ENCODE measurements around the gene KCNH3. TPM values are rescaled to one million over a fixed set of nuclear protein-coding genes. Genes with fewer than 3 reads are reported as not detected.

KCNH3 gene
- total RNA-seq, 2 donors from 2014 or later, result 1.3 to 1.6 TPM

DNA sequence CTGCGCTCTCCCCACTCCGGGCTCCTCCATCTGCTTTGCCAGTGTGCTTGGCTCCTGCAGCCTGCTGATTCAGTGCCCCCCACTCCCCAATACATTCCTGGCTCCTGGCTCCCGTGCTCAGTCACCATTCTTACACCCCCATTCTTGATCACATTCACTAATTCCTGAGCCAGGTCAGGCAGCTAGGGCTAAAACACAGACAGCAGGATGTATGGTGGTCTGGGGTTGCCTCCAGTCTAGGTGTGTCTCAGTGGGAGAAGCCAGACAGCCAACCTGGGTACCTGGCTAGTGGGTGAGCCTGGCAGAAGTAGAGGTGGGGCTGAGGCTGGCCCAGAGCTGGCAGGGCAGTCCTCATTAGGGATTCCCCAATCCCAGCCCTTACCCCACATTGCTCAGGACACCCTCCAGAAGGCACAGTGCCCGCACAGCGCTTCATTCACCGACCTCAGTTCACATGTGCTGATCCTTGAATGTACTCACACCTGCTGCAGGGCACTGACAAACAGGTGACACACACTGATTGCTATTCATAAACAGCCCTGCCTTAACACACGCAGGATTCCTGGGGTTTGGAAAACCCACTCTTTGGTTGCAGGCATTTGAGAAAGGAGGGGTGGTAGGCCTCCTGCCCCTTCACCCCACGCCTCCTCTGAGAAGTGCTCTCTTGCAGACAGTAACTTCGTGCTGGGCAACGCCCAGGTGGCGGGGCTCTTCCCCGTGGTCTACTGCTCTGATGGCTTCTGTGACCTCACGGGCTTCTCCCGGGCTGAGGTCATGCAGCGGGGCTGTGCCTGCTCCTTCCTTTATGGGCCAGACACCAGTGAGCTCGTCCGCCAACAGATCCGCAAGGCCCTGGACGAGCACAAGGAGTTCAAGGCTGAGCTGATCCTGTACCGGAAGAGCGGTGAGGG, 1.7 kb downstream of the KCNH3 start:
- H3K27me3 ChIP-seq, result no peaks in the 10 kb centered on the region
- no peak overlapping the region for H3K27ac ChIP-seq
- WGBS, 2 donors, result 75 to 81% methylated on average over 9 to 21 of the region's 21 CpGs
- intact Hi-C loops (cut with DNase I), result no loop called here
- TF ChIP-seq, protein P1, sequence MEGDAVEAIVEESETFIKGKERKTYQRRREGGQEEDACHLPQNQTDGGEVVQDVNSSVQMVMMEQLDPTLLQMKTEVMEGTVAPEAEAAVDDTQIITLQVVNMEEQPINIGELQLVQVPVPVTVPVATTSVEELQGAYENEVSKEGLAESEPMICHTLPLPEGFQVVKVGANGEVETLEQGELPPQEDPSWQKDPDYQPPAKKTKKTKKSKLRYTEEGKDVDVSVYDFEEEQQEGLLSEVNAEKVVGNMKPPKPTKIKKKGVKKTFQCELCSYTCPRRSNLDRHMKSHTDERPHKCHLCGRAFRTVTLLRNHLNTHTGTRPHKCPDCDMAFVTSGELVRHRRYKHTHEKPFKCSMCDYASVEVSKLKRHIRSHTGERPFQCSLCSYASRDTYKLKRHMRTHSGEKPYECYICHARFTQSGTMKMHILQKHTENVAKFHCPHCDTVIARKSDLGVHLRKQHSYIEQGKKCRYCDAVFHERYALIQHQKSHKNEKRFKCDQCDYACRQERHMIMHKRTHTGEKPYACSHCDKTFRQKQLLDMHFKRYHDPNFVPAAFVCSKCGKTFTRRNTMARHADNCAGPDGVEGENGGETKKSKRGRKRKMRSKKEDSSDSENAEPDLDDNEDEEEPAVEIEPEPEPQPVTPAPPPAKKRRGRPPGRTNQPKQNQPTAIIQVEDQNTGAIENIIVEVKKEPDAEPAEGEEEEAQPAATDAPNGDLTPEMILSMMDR (IDR thresholded peaks at IDR 0.05), result no peak
- no peak for TF ChIP-seq POLR2A (IDR thresholded peaks at IDR 0.05)
- H3K4me3 ChIP-seq, result no peak overlapping the region
- peaks cover 12% of the 10 kb centered on the region for H3K4me1 ChIP-seq
- H3K36me3 ChIP-seq (replicated peaks in 1 of 2; ENCODE audit: insufficient read depth in 1 of 2, low read depth in 2 of 2), result no peaks in the 10 kb centered on the region
- no peak for ATAC-seq
- no peaks in the 10 kb centered on the region for H3K9me3 ChIP-seq
- DNase-seq, result peak in 1 of 4 donors; percentile 6

DNA sequence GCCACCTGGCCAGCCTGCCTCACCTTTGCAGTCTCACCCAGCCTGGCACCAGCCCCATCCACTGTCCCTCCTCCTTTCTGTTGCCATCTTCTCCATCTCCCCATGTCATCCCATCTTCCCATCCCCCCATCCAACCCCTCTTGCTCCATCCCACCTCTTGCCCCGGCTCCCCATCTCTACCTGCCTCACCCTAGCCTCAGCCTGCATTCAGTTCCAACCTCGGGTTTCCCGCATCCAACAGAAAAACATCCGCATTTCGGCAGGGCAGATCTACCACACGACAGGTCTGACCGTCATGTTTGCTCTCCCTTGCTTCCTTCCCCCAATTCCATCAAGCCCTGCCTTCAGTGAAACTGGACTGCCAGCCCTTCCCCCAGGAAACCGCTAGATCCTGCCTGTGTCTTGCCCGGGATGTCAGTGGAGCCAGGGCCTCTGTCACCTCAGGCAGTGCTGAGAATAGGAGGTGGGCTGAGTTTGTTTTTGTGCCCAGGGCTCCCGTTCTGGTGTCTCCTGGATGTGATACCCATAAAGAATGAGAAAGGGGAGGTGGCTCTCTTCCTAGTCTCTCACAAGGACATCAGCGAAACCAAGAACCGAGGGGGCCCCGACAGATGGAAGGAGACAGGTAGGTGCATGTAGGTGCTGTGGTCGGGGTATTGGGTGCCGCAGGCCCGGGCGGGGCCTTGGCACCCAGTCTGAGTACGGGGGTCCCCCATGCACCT, 2.5 kb downstream of the KCNH3 start:
- 84 to 91% methylated on average over 13 to 18 of the region's 18 CpGs for whole genome bisulfite sequencing, 2 donors
- H3K4me1 ChIP-seq, result peaks cover 12% of the 10 kb centered on the region
- H3K36me3 ChIP-seq (replicated peaks in 1 of 2; ENCODE audit: insufficient read depth in 1 of 2, low read depth in 2 of 2), result no peaks in the 10 kb centered on the region
- intact Hi-C loops (cut with DNase I), result no loop called here
- DNase-seq (no peak), ATAC-seq (no peak)
- no peak overlapping the region for H3K4me3 ChIP-seq
- no peaks in the 10 kb centered on the region for H3K27me3 ChIP-seq
- no peaks in the 10 kb centered on the region for H3K9me3 ChIP-seq
- no peak overlapping the region for H3K27ac ChIP-seq
- TF ChIP-seq, protein P1 (IDR thresholded peaks at IDR 0.05), result no peak
- no peak for TF ChIP-seq POLR2A (IDR thresholded peaks at IDR 0.05)

DNA sequence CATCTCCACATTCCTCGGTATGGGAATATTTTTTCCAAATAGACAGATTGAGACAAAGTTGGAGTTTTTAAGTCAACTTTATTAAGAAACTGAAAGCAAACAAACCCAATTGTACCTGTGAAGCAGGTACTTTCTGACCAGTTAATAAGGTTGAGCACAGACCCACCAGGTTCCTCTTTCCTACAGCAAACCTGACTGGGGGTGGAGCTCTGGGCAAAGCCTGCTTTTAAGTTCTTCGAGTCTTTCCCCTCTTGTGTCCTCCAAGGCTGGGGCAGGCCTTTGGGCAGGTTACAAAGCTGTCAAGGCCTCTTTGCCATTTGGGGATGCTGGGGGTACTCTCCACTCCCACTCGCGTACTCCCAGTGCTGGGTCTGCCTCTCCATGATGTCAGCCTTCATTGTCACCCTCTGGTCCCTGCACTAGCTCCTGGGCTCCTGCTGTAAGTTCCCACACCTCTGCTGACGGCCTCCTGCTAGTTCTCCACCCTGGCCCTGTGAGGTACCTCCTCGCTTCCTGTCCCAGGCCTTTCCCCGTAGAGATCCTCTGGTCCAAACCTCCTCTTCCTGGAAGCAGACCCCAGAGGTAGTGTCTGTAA, 3.2 kb downstream of the KCNH3 start:
- no peaks in the 10 kb centered on the region for H3K9me3 ChIP-seq

DNA sequence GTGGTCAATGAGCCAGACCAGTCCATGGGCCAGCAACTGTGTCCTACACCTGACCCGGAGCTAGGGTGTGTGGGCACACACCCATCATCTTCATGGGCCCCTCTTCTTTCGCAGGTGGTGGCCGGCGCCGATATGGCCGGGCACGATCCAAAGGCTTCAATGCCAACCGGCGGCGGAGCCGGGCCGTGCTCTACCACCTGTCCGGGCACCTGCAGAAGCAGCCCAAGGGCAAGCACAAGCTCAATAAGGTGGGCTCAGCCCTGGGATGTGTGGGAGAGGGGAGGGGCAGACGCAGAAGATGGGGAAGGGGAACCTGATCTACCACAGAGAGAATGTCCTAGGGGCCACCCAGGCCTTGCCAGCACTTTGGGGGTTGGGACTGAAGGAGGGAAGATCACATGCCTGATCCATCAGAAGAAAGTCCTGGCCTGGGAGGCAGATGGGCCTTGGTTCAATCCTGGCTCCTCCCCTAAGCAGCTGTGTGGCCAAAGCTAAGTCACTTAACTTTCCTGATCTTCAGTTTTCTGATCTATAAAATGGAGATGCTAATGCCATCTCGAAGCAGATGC, 3.8 kb downstream of the KCNH3 start:
- no peak overlapping the region for H3K27ac ChIP-seq
- H3K36me3 ChIP-seq (replicated peaks in 1 of 2; ENCODE audit: insufficient read depth in 1 of 2, low read depth in 2 of 2), result no peaks in the 10 kb centered on the region
- H3K4me1 ChIP-seq, result peaks cover 8% of the 10 kb centered on the region
- H3K9me3 ChIP-seq, result no peaks in the 10 kb centered on the region
- 50 to 85% methylated on average over 3 to 15 of the region's 15 CpGs for WGBS, 2 donors
- intact Hi-C loops (cut with DNase I), result no loop called here
- ATAC-seq, result no peak
- no peaks in the 10 kb centered on the region for H3K27me3 ChIP-seq
- DNase-seq, result no peak
- TF ChIP-seq, protein P1 (IDR thresholded peaks at IDR 0.05), result no peak
- no peak for TF ChIP-seq POLR2A (IDR thresholded peaks at IDR 0.05)
- no peak overlapping the region for H3K4me3 ChIP-seq

More for the DNA sequence above, 3.2 kb downstream of the KCNH3 start:
- Histone ChIP-seq H3K4me1 (peaks cover 12% of the 10 kb centered on the region), H3K4me3 (no peak overlapping the region), H3K36me3 (replicated peaks in 1 of 2; ENCODE audit: insufficient read depth in 1 of 2, low read depth in 2 of 2) (no peaks in the 10 kb centered on the region), H3K27me3 (no peaks in the 10 kb centered on the region), H3K27ac (no peak overlapping the region)
- no peak for TF ChIP-seq POLR2A (IDR thresholded peaks at IDR 0.05)
- TF ChIP-seq, protein P1 (IDR thresholded peaks at IDR 0.05), result no peak
- ATAC-seq (no peak), DNase-seq (no peak)
- intact Hi-C loops (cut with DNase I), result no loop called here
- whole genome bisulfite sequencing, 2 donors, result 81 to 83% methylated on average over 7 of the region's 7 CpGs
